SH-SY5Y (cell line): ENCODE data around the gene RPAP2.

Source experiments
- GATA2 ChIP-seq: IDR thresholded peaks from 2 replicates; pipeline ENCODE4 v1.6.1; 2011; ENCODE audit warnings: mild to moderate bottlenecking, low read depth, low read length
- GATA3 ChIP-seq: IDR thresholded peaks from 2 replicates; pipeline ENCODE4 v1.6.1; 2011; ENCODE audit warnings: low read depth, mild to moderate bottlenecking, low read length, moderate library complexity

Gene RPAP2

GRCh38 chr1:92354259-92354658 lies 55.4 kb downstream of the RPAP2 start:
- TF ChIP-seq GATA2 (no peak), GATA3 (no peak)

- no peak for TF ChIP-seq GATA2
- TF ChIP-seq GATA3: no peak
Measured at GRCh38 chr1:92356956-92357355, 58.1 kb downstream of the RPAP2 start.

- TF ChIP-seq GATA3 (no peak), GATA2 (no peak)
Measured at GRCh38 chr1:92359986-92360385, 61.1 kb downstream of the RPAP2 start.

DNA sequence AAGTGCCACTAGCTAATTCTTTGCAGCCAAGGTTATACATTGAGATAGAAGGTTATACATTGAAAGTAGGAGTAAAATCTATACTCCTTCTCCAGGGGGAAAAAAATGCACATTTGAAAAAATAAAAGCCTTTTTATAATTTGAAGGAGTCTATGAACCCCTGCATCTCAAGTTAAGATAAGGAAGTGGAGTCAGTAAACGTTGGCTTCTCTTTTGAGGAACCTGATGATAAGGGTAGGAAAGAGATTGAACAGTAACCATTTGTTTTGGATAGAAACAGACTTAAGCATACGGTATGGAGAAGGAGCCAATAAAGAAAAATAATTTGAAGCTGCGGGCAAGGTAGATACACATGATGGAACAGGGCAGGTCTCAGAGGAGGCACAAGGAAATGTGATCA lies 64.1 kb downstream of the RPAP2 start:
- no peak for TF ChIP-seq GATA3
- TF ChIP-seq GATA2: no peak

- TF ChIP-seq GATA3 (no peak), GATA2 (no peak)
Measured at GRCh38 chr1:92363401-92363800, 64.5 kb downstream of the RPAP2 start.

DNA sequence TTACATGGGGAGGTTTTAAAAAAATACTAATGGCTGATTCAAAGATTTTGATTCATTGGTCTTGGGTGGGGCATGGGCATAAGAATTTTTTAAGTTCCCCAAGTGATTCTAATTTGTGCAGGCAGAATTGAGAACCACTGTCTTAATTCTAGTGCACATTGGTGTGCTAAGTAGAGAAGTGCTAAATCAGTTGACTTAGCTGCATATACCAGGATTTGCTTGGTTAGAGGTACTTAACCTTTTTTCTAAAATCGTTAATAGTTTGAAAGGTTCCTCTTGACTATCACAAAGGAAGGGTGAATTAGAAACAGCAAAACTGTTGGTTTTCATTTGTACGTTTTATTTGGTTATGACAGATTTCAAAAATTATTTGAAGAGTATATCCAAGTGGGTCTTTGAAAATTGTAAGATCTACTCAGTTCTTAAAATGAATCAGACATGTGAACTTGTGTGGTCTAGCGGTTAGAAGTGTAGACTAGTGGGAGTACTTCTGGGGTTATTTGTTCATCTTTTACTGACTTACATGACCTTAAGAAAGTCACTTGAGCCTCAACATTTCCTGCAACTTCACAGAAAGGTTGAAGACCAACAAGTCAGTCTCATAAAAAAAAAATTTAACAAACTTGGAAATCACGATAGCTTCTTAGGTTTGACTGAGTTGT lies 66.7 kb downstream of the RPAP2 start:
- TF ChIP-seq GATA2 (no peak), GATA3 (no peak)

DNA sequence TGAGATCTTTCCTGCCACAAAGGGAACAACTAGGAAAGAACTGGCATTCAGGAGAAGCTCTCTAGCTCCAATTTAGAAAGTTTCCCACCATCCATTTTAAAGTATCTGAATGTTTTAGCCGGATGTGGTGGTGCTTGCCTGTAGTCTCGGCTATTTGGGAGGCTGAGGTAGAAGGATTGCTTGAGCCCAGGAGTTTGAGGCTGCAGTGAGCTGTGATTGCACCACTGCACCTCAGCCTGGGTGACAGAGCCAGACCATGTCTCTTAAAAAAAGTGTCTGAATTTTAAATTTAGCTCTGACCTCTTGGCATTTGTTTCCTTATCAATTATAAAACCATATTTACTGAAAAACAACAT lies 67.2 kb downstream of the RPAP2 start:
- TF ChIP-seq GATA2 (no peak), GATA3 (no peak)

DNA sequence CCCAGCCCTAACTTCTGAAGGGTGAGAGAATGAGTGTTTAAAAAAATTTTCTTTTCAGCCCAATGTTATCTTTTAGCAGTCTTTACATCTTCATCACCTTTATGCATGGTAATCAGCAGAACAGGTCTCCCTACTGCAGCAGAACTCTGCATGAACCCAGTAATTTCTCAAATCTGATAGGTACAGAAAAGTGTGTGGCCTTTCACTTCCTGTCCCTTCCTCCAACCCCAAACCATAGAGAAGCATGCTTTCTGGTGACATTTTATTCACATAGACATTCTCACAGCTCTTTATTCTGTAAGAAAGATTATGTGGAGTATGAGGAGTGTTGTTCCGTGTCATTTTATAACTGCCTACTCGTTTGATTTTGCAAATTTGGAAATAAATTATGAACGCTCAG lies 68.6 kb downstream of the RPAP2 start:
- no peak for TF ChIP-seq GATA3
- no peak for TF ChIP-seq GATA2

GRCh38 chr1:92372164-92372563 lies 73.3 kb downstream of the RPAP2 start:
- no peak for TF ChIP-seq GATA3
- TF ChIP-seq GATA2: no peak

- TF ChIP-seq GATA3 (no peak), GATA2 (no peak)
Measured at GRCh38 chr1:92374223-92374622, 75.4 kb downstream of the RPAP2 start.

GRCh38 chr1:92376345-92376744 lies 77.5 kb downstream of the RPAP2 start:
- TF ChIP-seq GATA2: no peak
- no peak for TF ChIP-seq GATA3

GRCh38 chr1:92380867-92381266 lies 82.0 kb downstream of the RPAP2 start:
- TF ChIP-seq GATA2: no peak
- TF ChIP-seq GATA3: no peak

GRCh38 chr1:92398519-92398918 lies 99.7 kb downstream of the RPAP2 start:
- TF ChIP-seq GATA2 (no peak), GATA3 (no peak)

- TF ChIP-seq GATA3: no peak
- TF ChIP-seq GATA2: no peak
Measured at GRCh38 chr1:92399076-92399475, 100.2 kb downstream of the RPAP2 start.

DNA sequence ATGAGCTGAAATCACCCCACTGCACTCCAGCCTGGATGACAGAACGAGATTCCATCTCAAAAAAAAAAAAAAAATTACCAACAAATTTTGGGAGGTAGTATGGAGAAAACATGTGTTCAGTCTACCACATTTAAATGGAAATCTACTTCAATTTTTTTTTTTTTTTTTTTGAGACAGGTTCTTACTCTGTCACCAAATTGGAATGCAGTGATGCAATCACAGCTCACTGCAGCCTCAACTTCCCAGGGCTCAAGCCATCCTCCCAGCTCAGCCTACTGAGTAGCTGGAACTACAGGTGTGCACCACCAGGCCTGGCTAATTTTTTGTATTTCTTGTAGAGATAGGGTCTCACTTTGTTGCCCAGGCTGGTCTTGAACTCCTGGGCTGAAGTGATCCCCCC lies 105.8 kb downstream of the RPAP2 start:
- TF ChIP-seq GATA2 (no peak), GATA3 (no peak)

DNA sequence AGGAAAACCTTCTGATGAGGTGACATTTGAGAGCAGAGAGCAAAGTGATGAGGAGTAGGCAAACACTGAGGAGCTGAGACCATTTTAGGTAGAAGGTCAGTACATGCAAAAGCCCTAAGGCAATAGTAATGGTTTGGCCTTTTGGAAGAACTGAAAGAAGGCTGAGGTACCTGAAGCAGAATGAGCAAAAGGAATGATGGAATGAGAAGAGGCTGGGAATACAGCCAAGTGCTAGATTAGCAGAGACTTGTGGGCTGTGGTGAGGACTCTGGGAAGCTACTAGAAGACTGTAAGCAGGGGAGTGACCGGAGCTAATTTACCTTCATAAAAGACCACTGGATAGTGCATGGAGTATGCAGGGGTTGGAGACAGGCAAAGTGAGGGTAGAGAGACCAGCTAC lies 110.0 kb downstream of the RPAP2 start:
- TF ChIP-seq GATA3 (no peak), GATA2 (no peak)

- TF ChIP-seq GATA3: no peak
- TF ChIP-seq GATA2: no peak
Measured at GRCh38 chr1:92409946-92410549, 111.2 kb downstream of the RPAP2 start.
